PC-3 (cell line): Measurements from ENCODE around the gene SPAG4. TPM values are rescaled to one million over a fixed set of nuclear protein-coding genes. Genes with fewer than 3 reads are reported as not detected.

Experiments
- ATAC-seq: fragments of 200-7000 bp; cut with Tn5 transposase; 2 replicates; pipeline ENCODE4 v1.9.1; 2020; ENCODE audit warnings: mild to moderate bottlenecking, moderate library complexity
- BruUV-seq: library from RNA; stranded (reverse); fragments of 400-500 nt; replicated peaks from 2 replicates; lab custom pipeline; 2021; lab: Mats Ljungman, UMichigan
- CTCF ChIA-PET: fragments of 300-600 bp; sonication (Branson Sonifier 250); formaldehyde crosslinking; loops from one replicate; lab custom pipeline; 2022; ENCODE audit warnings: antibody characterized with exemption; lab: Charles Lee
- POLR2A ChIA-PET: fragments of 300-600 bp; sonication (Branson Sonifier 250); formaldehyde crosslinking; loops from one replicate; lab custom pipeline; 2022; ENCODE audit warnings: antibody characterized with exemption; ENCODE audit not compliant: unreplicated experiment; lab: Charles Lee
- DNase-seq: peaks from one replicate; pipeline ENCODE4 v3.0.0-alpha.2; 2015
- H2AFZ ChIP-seq: fragments of 300-600 bp; sonication (generic); 2 replicates; pipeline ENCODE4 v1.6.0; 2016; ENCODE audit warnings: antibody characterized with exemption, low read length
- H3F3A ChIP-seq: fragments of 300-600 bp; sonication (generic); one replicate; pipeline ENCODE4 v1.6.0; 2017; ENCODE audit warnings: antibody characterized with exemption, low read length, control low read depth, mild to moderate bottlenecking; ENCODE audit not compliant: unreplicated experiment
- H3K27ac ChIP-seq: fragments of 300-600 bp; sonication (generic); 2 replicates; pipeline ENCODE4 v1.5.1; 2016; ENCODE audit warnings: mild to moderate bottlenecking, low read length
- H3K27me3 ChIP-seq: fragments of 300-600 bp; sonication (generic); 2 replicates; pipeline ENCODE4 v1.6.1; 2016; ENCODE audit warnings: low read length, mixed read lengths
- H3K36me3 ChIP-seq: fragments of 300-600 bp; sonication (generic); 2 replicates; pipeline ENCODE4 v1.6.1; 2016; ENCODE audit warnings: low read depth, mixed run types, low read length, mixed read lengths
- H3K4me1 ChIP-seq: fragments of 300-600 bp; sonication (generic); 2 replicates; pipeline ENCODE4 v1.5.1; 2016; ENCODE audit warnings: low read length; ENCODE audit not compliant: insufficient read depth
- H3K4me2 ChIP-seq: fragments of 300-600 bp; sonication (generic); 2 replicates; pipeline ENCODE4 v1.6.0; 2016; ENCODE audit warnings: low read length
- H3K4me3 ChIP-seq: fragments of 300-600 bp; sonication (generic); 2 replicates; pipeline ENCODE4 v1.5.1; 2016; ENCODE audit warnings: mild to moderate bottlenecking, low read length, mixed read lengths
- H3K79me2 ChIP-seq: fragments of 300-600 bp; sonication (generic); 2 replicates; pipeline ENCODE4 v1.6.1; 2017; ENCODE audit warnings: low read length, mixed read lengths
- H3K9ac ChIP-seq: fragments of 300-600 bp; sonication (generic); 2 replicates; pipeline ENCODE4 v1.6.0; 2016; ENCODE audit warnings: mild to moderate bottlenecking, low read length
- H3K9me2 ChIP-seq: fragments of 300-600 bp; sonication (generic); replicated peaks from 2 replicates; pipeline ENCODE4 v1.6.1; 2016; ENCODE audit warnings: mixed run types, low read length, mixed read lengths
- H3K9me3 ChIP-seq: fragments of 300-600 bp; sonication (generic); 2 replicates; pipeline ENCODE4 v1.6.1; 2016; ENCODE audit warnings: low read length, mixed read lengths
- H4K20me1 ChIP-seq: fragments of 300-600 bp; sonication (generic); 2 replicates; pipeline ENCODE4 v1.6.1; 2016; ENCODE audit warnings: low read length, mixed read lengths
- EZH2 ChIP-seq: fragments of 300-600 bp; sonication (generic); IDR thresholded peaks from one replicate; pipeline ENCODE4 v1.6.1; 2017; ENCODE audit warnings: antibody characterized with exemption, mild to moderate bottlenecking, low read length; ENCODE audit not compliant: unreplicated experiment
- EZH2phosphoT487 ChIP-seq: fragments of 300-600 bp; sonication (generic); IDR thresholded peaks from 2 replicates; pipeline ENCODE4 v1.6.1; 2018; ENCODE audit warnings: mild to moderate bottlenecking, antibody characterized with exemption, low read length, borderline replicate concordance
- intact Hi-C: fragments of 100-400 bp; cut with micrococcal nuclease; formaldehyde crosslinking; loops from 2 replicates; pipeline ENCODE4 v1.9.0; 2023
- total RNA-seq: library from RNA; depleted of rRNA; stranded (reverse); fragments of >200 nt; gene quantifications from 2 replicates; pipeline ENCODE4 v1.2.3, GENCODE V29; 2014
- TF ChIP-seq, protein P1 (sequence below): fragments of 300-600 bp; sonication (generic); conservative IDR thresholded peaks from 2 replicates; pipeline ENCODE4 v1.5.1; 2017; ENCODE audit warnings: antibody characterized with exemption, low read depth, mild to moderate bottlenecking, low read length

SPAG4 gene
- total RNA-seq, 1 experiment from 2014 or later = 9.7 TPM

DNA sequence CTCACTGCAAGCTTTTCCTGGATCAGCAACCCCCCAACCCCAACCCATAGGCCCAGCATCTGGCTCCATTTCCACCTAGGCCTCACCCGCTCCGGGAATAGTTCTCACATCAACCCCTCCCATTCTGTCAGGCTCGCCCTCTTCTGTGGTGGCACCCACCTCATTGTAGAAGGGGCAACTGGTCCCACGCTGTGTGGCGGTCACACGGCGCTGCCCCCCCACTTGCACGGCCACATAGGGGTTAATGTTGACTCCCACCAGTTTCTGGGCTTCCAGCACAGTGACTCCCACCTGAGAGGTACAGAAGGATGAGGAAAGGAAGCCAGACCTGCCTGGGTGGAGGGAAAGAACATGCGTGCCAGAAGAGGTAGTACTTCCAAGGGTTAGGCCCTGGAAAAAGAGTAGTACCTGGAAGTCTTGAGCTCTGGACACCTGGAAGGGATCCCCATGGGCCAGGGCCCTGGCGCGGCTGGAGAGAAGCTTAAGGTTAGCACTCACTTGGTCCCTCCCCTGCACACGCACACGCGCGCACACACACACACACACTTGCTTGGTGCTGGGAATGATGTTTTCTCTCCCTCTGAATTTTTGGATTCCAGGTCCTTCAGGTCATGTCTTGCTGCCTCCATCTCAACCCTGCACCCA lies 12.7 kb upstream of the SPAG4 start:
- intact Hi-C loops = loop anchor here (5.0 kb wide), 1 partner anchor 36 kb away; no protein-coding TSS in a partner anchor
- no TSS peak for BruUV-seq
- Histone ChIP-seq H3K9me2 (no peaks in the 10 kb centered on the region), H3K4me2 (no peak overlapping the region), H4K20me1 (no peaks in the 10 kb centered on the region), H3K27me3 (no peaks in the 10 kb centered on the region), H3K9me3 (no peaks in the 10 kb centered on the region), H3K27ac (no peak overlapping the region), H2AFZ (no peak overlapping the region), H3K36me3 (no peaks in the 10 kb centered on the region; the same call in none of the 2 replicates), H3K4me3 (no peak overlapping the region), H3K79me2 (peaks cover 18% of the 10 kb centered on the region), H3K4me1 (peaks cover 23% of the 10 kb centered on the region), H3K9ac (no peak overlapping the region), H3F3A (no peaks in the 10 kb centered on the region)
- no peak for TF ChIP-seq EZH2phosphoT487
- TF ChIP-seq EZH2 = no peak
- TF ChIP-seq, protein P1, sequence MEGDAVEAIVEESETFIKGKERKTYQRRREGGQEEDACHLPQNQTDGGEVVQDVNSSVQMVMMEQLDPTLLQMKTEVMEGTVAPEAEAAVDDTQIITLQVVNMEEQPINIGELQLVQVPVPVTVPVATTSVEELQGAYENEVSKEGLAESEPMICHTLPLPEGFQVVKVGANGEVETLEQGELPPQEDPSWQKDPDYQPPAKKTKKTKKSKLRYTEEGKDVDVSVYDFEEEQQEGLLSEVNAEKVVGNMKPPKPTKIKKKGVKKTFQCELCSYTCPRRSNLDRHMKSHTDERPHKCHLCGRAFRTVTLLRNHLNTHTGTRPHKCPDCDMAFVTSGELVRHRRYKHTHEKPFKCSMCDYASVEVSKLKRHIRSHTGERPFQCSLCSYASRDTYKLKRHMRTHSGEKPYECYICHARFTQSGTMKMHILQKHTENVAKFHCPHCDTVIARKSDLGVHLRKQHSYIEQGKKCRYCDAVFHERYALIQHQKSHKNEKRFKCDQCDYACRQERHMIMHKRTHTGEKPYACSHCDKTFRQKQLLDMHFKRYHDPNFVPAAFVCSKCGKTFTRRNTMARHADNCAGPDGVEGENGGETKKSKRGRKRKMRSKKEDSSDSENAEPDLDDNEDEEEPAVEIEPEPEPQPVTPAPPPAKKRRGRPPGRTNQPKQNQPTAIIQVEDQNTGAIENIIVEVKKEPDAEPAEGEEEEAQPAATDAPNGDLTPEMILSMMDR = no peak
- CTCF ChIA-PET = interaction anchor here (0.6 kb wide), 1 partner anchor 13 kb away, joined by 3 read pairs; the partner anchor contains the start of gene SPAG4
- POLR2A ChIA-PET = no interaction called here
- DNase-seq (no peak), ATAC-seq (no peak)

- Histone ChIP-seq H3K4me2 (no peak overlapping the region), H3K9ac (no peak overlapping the region), H3F3A (no peaks in the 10 kb centered on the region), H2AFZ (no peak overlapping the region), H3K36me3 (no peaks in the 10 kb centered on the region; the same call in 1 of the 2 replicates), H3K27me3 (no peaks in the 10 kb centered on the region), H4K20me1 (no peaks in the 10 kb centered on the region), H3K9me3 (no peaks in the 10 kb centered on the region), H3K27ac (no peak overlapping the region), H3K4me3 (no peak overlapping the region), H3K4me1 (peaks cover 24% of the 10 kb centered on the region), H3K79me2 (peaks cover 18% of the 10 kb centered on the region), H3K9me2 (no peaks in the 10 kb centered on the region)
- intact Hi-C loops = loop anchor here (5.0 kb wide), 1 partner anchor 37 kb away; no protein-coding TSS in a partner anchor
- ATAC-seq (no peak), DNase-seq (no peak)
- ChIA-PET POLR2A (no interaction called here), CTCF (no interaction called here)
- TF ChIP-seq, protein P1 = no peak
- no peak for TF ChIP-seq EZH2phosphoT487
- no peak for TF ChIP-seq EZH2
- no TSS peak for BruUV-seq
These were observed 11.8 kb upstream of the SPAG4 start for GRCh38 chr20:35603695-35604448.

DNA sequence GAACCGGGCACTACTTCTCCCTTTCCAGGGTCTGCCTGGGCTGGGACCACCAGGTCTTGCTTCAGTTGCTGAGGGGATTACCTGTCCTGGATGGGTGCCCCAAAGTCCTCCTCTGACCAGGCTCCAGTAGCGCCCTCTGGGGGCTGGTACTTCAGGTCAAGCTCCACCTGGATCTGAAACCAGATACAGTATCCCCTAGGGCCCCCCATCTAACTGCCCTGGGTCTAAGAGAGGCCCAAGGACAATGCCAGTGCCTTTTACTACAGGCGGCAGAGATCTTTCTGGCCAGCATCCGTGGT lies 11.2 kb upstream of the SPAG4 start:
- H2AFZ ChIP-seq = no peak overlapping the region
- H3K9me2 ChIP-seq = no peaks in the 10 kb centered on the region
- ATAC-seq (no peak), DNase-seq (no peak)
- no peaks in the 10 kb centered on the region for H4K20me1 ChIP-seq
- no peak for TF ChIP-seq EZH2phosphoT487
- TF ChIP-seq, protein P1 = peak; percentile 62
- POLR2A ChIA-PET = no interaction called here
- no peak overlapping the region for H3K4me2 ChIP-seq
- intact Hi-C loops = loop anchor here (5.0 kb wide), 1 partner anchor 37 kb away; no protein-coding TSS in a partner anchor
- H3K36me3 ChIP-seq = no peaks in the 10 kb centered on the region; the same call in 1 of the 2 replicates
- CTCF ChIA-PET = interaction anchor here (0.5 kb wide), 1 partner anchor 93 kb away, joined by 3 read pairs; no protein-coding TSS in a partner anchor
- no peak overlapping the region for H3K9ac ChIP-seq
- BruUV-seq = no TSS peak
- H3K27ac ChIP-seq = no peak overlapping the region
- peaks cover 18% of the 10 kb centered on the region for H3K79me2 ChIP-seq
- H3F3A ChIP-seq = no peaks in the 10 kb centered on the region
- H3K9me3 ChIP-seq = no peaks in the 10 kb centered on the region
- peaks cover 24% of the 10 kb centered on the region for H3K4me1 ChIP-seq
- no peaks in the 10 kb centered on the region for H3K27me3 ChIP-seq
- no peak overlapping the region for H3K4me3 ChIP-seq
